GM12875 (cell line): ENCODE measurements around the gene PYM1.

Source experiments
- H3K4me3 ChIP-seq: one replicate; pipeline ENCODE4 v1.5.1; 2011; ENCODE audit warnings: low read depth, low read length, control low read depth
- TF ChIP-seq, protein P1 (sequence below): IDR thresholded peaks from 2 replicates; pipeline ENCODE4 v1.5.1; 2011; ENCODE audit warnings: low read depth, mild to moderate bottlenecking, control low read depth, inconsistent platforms, low read length, moderate library complexity, borderline replicate concordance; ENCODE audit not compliant: insufficient read depth

Gene PYM1

DNA sequence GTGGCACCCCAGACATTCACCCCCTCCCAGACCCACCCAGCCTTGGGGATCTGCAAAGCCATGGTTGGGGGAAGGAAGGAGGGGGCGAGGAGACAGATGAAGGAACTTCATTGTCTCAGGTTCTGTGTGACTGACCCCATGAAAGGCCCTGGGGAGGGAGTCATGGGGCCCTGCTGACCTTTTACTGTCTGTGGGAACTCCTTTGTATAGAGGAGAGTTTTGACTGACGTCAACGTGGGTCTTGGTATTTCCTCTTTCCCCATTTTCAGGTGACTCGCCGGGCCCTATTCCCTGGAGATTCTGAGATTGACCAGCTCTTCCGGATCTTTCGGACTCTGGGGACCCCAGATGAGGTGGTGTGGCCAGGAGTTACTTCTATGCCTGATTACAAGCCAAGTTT is 43.1 kb upstream of the PYM1 start:
- TF ChIP-seq, protein P1, sequence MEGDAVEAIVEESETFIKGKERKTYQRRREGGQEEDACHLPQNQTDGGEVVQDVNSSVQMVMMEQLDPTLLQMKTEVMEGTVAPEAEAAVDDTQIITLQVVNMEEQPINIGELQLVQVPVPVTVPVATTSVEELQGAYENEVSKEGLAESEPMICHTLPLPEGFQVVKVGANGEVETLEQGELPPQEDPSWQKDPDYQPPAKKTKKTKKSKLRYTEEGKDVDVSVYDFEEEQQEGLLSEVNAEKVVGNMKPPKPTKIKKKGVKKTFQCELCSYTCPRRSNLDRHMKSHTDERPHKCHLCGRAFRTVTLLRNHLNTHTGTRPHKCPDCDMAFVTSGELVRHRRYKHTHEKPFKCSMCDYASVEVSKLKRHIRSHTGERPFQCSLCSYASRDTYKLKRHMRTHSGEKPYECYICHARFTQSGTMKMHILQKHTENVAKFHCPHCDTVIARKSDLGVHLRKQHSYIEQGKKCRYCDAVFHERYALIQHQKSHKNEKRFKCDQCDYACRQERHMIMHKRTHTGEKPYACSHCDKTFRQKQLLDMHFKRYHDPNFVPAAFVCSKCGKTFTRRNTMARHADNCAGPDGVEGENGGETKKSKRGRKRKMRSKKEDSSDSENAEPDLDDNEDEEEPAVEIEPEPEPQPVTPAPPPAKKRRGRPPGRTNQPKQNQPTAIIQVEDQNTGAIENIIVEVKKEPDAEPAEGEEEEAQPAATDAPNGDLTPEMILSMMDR, result no peak
- no peak overlapping the region for H3K4me3 ChIP-seq

DNA sequence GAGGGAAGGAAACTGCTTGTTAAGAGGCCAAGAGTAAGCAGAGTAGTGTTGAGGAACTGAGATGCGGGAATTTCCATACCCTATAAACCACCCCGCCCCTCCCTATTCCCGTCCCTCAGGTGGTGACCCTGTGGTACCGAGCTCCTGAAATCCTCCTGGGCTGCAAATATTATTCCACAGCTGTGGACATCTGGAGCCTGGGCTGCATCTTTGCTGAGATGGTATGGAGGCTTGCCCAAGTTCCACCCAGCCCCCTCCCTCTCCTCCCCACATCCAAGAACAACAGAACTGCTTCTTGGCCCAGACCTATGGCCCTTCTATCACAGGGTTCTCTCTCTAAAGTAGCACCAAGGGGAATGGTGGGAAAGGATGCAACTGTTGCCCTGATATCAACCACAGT is 41.7 kb upstream of the PYM1 start:
- TF ChIP-seq, protein P1, result no peak
- no peak overlapping the region for H3K4me3 ChIP-seq

DNA sequence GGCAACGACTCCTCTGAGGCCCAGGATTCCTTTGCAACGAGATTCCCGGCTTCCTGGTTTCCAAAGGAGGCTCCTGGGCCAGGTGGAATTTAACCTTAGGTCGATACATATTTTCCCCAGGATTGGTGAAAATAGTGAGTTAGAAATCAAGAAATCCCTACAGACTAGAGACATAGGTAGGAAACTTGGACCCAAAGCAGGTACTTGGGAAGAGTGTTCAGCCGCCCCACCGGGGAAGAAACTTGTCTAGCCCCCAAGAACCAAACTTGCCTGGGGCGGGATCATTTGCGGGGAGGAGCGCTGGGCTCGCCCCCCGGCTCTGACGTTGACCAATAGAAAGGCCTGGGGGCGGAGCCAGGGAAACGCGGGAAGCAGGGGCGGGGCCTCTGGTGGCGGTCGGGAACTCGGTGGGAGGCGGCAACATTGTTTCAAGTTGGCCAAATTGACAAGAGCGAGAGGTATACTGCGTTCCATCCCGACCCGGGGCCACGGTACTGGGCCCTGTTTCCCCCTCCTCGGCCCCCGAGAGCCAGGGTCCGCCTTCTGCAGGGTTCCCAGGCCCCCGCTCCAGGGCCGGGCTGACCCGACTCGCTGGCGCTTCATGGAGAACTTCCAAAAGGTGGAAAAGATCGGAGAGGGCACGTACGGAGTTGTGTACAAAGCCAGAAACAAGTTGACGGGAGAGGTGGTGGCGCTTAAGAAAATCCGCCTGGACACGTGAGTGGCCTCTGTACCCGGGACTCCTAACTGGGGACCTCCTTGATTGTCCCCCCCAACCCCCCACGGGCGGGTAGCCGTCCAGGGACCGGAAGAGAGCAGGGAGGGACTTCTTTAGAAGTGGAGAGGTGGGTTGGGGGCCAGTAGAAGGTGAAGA is 39.0 kb upstream of the PYM1 start, which contains the start of gene CDK2:
Gene CDK2 (plus strand): TSS at position 423 of the 874 bp plus-strand sequence. CDS start 179 bp downstream, at position 602.
- TF ChIP-seq, protein P1, result no peak
- peak within 1 kb of the TSS; percentile 88 for H3K4me3 ChIP-seq

DNA sequence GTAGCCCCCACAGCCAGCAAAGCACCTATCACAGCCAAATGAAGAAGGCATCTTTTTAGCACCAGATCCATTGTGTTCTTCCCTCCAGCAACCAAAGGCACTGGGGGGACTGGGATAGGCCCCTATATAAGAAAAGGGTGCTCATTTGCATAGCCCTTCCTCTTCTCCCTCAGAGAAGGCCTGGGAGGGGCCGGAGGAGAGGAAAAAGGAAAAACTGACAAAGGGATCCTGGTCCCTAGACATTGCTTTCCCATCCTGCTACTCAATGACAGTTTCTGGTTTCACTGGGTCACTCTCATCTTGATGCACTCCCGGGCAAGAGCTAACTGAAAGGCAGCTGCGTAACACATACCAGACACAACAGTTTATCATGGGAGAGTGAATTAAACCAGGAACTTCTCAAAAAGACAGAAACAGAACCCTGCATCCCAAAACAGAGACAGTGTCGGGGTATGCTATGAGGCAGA is 38.3 kb upstream of the PYM1 start, which contains the start of gene PMEL:
Gene PMEL (minus strand): TSS at position 102 of the 467 bp plus-strand sequence. CDS start 31 bp downstream, at position 71.
- TF ChIP-seq, protein P1, result no peak
- peak within 1 kb of the TSS; percentile 88 for H3K4me3 ChIP-seq

DNA sequence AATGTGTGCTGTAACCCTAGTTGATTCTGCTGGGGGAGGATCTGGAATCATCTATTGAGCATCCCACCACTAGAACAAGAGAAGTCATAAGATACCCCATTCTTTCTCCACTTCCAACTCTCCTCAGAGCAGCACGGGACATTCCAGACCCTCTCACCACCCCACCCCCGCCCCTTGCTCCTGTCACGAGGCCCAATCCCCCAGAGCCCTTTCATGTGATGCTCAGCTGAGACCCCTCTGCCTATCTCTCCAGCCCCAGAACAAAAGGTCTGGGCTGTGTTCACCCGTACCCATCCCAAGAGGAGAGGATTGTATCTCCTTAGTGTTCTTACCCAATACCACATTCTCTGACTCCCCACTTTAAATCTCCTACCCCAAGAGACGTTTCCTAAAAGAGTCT is 37.5 kb upstream of the PYM1 start:
- TF ChIP-seq, protein P1, result no peak
- H3K4me3 ChIP-seq, result no peak overlapping the region

DNA sequence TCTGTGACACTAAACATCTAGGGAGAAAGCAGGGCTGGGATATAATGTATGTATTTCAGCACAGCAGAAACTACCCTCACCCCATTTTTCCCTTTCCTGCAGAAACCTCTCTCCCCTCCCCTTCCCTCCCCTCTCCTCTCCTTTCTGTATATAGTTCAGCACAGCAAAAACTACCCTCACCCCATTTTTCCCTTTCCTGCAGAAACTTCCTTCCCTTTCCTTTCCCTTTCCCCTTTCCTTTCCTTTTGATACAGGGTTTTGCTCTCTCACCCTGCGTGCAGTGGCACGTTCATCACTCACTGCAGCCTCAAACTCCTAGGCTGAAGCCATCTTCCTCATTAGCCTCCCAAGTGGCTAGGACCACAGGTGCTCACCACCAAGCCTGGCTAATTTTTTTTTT is 36.1 kb upstream of the PYM1 start:
- H3K4me3 ChIP-seq, result no peak overlapping the region
- TF ChIP-seq, protein P1, result no peak
